Activated naive CD4-positive, alpha-beta T cell treated with anti-CD3 and anti-CD28 coated beads for 36 hours (primary cell): ENCODE measurements around the gene NOS1AP. TPM values are rescaled to one million over a fixed set of nuclear protein-coding genes. Genes with fewer than 3 reads are reported as not detected.

Experiments
- CTCF ChIA-PET: fragments of 350-600 bp; sonication (Branson Sonifier 250); formaldehyde crosslinking; loops from one replicate; lab custom pipeline; 2021; ENCODE audit warnings: antibody characterized with exemption; lab: Charles Lee
- DNase-seq: peaks from one replicate; pipeline ENCODE4 v3.0.0-alpha.2; 2020
- H3K27ac Mint-ChIP-seq: one replicate; pipeline ENCODE4 v1.8.0; 2021; ENCODE audit warnings: mild to moderate bottlenecking, mixed read lengths
- H3K27me3 Mint-ChIP-seq: one replicate; pipeline ENCODE4 v1.8.0; 2021; ENCODE audit warnings: low read depth, mixed read lengths
- H3K36me3 Mint-ChIP-seq: one replicate; pipeline ENCODE4 v1.8.0; 2021; ENCODE audit warnings: low read depth, mixed read lengths
- H3K4me1 Mint-ChIP-seq: one replicate; pipeline ENCODE4 v1.8.0; 2021; ENCODE audit warnings: low read depth, mixed read lengths
- H3K4me3 Mint-ChIP-seq: one replicate; pipeline ENCODE4 v1.8.0; 2021; ENCODE audit warnings: mild to moderate bottlenecking, moderate library complexity, mixed read lengths
- H3K9me3 Mint-ChIP-seq: one replicate; pipeline ENCODE4 v1.8.0; 2021; ENCODE audit warnings: mixed read lengths
- intact Hi-C: fragments of 100-400 bp; cut with micrococcal nuclease; formaldehyde crosslinking; loops from one replicate; pipeline ENCODE4 v1.15.1; 2023
- total RNA-seq, 2 experiments: library from RNA; stranded (reverse); gene quantifications; one replicate each; pipeline ENCODE4 v1.2.3, GENCODE V29; 2021

Gene NOS1AP
- total RNA-seq, 2 experiments from 2014 or later: 0.33 to 0.42 TPM

DNA sequence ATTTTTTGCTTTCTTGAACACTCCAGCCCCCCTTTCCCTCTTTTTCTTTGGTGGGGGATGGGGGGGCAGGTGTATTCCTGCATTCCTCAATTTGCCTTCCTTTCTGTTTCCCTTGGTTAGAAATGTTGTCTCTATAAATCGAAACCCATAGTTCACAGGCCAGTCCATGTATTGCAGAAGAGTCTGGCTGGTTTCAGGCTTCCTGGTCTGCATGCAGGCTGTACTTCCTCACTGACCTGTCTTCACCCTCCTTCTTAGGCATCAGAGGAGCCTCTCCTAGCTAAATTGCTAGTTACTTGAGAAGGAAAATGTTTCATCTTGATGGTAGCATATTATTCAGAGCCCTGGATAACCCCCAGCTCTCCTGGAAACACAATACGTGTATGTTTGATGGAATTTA, 167.1 kb downstream of the NOS1AP start:
- intact Hi-C loops: no loop called here
- CTCF ChIA-PET: no interaction called here
- Mint-ChIP-seq H3K27me3 (peaks cover 31% of the 10 kb centered on the region), H3K4me1 (no peaks in the 10 kb centered on the region), H3K4me3 (no peak overlapping the region), H3K9me3 (no peaks in the 10 kb centered on the region), H3K36me3 (no peaks in the 10 kb centered on the region), H3K27ac (no peak overlapping the region)
- DNase-seq: no peak

DNA sequence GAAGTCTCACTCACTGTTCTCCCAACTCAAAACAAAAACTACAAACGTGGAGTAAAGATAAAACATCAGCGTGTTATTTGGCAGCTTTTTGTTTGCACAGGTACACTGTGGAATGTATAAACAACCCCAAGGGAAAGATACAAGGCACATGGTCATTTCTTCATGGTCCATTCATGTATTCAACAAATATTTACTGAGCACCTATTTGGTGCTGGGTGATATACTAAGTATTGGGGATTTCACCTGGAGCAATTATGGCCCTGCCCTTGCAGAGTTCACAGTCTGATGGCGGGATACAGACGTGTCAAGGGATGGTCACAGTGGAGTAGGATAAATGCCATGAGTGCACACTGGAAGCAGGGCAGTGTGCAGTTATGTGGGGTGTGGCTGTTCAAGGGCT, 171.1 kb downstream of the NOS1AP start:
- CTCF ChIA-PET: no interaction called here
- H3K27ac Mint-ChIP-seq: no peak overlapping the region
- intact Hi-C loops: no loop called here
- no peaks in the 10 kb centered on the region for H3K4me1 Mint-ChIP-seq
- H3K36me3 Mint-ChIP-seq: no peaks in the 10 kb centered on the region
- no peaks in the 10 kb centered on the region for H3K9me3 Mint-ChIP-seq
- no peak overlapping the region for H3K4me3 Mint-ChIP-seq
- DNase-seq: no peak
- H3K27me3 Mint-ChIP-seq: peaks cover 27% of the 10 kb centered on the region

DNA sequence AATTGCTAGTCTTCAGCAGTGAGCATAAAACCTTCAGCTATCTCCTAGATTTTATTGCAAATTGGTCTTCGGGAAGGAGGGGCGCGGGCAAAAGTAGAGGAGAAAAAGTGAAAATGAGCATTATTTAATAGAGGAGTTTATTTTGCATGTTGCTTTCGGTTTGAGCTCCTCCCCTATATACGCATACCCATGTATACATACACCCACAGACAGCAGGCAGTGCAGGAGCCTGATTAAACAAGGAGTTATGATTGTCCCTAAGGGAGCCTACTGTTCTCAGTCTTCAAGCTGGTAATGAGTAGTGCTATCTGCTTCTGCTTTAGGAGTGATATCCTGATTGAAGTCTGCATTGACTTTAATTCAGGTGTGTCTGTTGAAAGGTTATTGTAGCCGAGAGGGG, 173.3 kb downstream of the NOS1AP start:
- Mint-ChIP-seq H3K36me3 (no peaks in the 10 kb centered on the region), H3K4me3 (no peak overlapping the region), H3K27ac (no peak overlapping the region), H3K9me3 (no peaks in the 10 kb centered on the region), H3K4me1 (no peaks in the 10 kb centered on the region), H3K27me3 (peaks cover 19% of the 10 kb centered on the region)
- intact Hi-C loops: no loop called here
- CTCF ChIA-PET: no interaction called here
- no peak for DNase-seq

DNA sequence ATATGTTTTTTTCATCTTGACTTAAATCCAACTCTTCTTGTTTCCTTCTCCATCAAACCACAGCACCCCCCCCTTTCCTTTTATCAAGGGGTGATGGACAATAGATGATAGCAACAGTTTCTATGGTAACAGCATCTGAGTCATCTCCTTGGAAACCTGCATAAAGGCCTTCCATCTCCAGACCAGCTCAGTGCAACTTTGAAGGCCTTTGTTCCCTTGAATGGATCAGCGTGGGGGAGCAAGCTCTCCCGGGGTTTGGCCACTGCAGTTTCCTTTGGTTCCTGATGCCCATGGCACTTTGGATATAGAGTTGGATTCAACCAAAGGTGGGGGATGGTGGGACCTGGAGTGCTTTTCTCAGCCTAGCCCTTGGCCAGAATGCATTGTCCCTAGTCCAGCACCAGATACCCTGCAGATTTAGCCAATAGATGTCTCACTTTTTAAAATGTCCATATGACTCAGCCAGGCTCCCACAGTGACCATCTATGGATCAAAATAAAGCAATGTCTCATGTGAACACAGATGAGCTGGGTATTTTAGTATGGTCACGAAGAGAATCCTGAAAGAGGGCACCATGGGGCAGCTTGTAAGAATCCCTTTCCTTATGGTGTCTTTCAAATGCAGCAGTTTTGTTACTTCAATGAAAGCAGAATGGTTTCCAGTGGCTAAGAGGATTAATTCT, 179.5 kb downstream of the NOS1AP start:
- H3K4me3 Mint-ChIP-seq: no peak overlapping the region
- no peak for DNase-seq
- H3K27me3 Mint-ChIP-seq: peaks cover 4% of the 10 kb centered on the region
- H3K9me3 Mint-ChIP-seq: no peaks in the 10 kb centered on the region
- no peaks in the 10 kb centered on the region for H3K4me1 Mint-ChIP-seq
- H3K27ac Mint-ChIP-seq: no peak overlapping the region
- intact Hi-C loops: no loop called here
- H3K36me3 Mint-ChIP-seq: no peaks in the 10 kb centered on the region
- CTCF ChIA-PET: no interaction called here

DNA sequence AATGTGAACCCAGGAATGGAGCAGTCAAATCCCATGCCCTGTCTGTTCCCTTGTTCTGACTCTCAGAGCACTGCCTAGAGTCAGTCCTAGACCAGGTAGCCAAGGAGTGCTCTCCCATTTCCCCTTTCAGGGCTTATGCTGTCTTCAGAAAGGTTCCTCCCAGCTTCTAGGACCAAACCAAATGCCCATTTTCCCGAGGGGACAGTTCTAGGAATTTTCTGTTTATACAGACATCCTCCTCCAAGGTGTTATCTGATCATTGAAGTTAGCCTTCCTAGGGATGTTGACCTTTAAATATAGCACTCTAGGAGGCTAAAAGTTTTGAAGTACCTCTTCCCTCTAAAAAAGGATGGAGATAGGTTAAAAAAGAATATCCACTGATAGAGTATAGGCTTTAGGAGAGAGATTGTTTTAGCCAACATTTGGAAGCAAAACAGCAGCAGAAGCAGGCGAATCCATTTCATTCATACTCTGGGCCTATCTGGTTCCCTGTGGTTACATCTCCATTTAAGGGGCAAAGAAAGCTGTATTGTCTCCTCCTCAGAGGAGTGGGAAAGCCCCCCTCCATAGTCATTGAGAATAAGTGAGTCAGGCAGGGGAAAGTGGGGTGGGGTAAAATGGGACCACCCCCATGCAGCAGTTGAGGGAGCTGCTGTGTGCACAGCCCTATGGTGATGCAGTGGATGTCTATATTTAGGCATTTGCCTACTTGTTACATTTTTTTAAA, 180.7 kb downstream of the NOS1AP start:
- H3K36me3 Mint-ChIP-seq: no peaks in the 10 kb centered on the region
- CTCF ChIA-PET: interaction anchor here (0.6 kb wide), 1 partner anchor 512 kb away, joined by 3 read pairs; no protein-coding TSS in a partner anchor
- no peak overlapping the region for H3K27ac Mint-ChIP-seq
- no peak overlapping the region for H3K4me3 Mint-ChIP-seq
- H3K27me3 Mint-ChIP-seq: peaks cover 2% of the 10 kb centered on the region
- DNase-seq: no peak
- no peaks in the 10 kb centered on the region for H3K4me1 Mint-ChIP-seq
- no peaks in the 10 kb centered on the region for H3K9me3 Mint-ChIP-seq
- intact Hi-C loops: no loop called here

DNA sequence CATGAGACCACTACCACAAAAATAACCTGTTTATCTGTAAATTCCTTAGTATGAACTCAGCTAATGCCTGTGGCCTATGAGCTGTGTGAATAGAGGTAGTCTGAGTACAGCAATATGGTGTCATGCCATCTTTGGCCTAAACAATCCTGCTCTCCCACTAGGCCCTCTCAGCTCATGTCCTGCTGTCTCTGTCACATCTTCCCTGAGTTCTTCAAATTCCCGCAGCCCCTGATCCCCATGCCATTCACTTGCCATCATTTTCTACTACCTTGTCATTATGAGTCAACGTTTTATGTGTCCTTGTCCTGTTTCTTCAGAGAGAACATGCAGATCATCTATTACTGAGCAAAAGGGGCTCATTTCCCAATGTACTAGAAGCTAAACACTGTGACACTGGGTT, 181.6 kb downstream of the NOS1AP start:
- H3K4me3 Mint-ChIP-seq: no peak overlapping the region
- H3K27ac Mint-ChIP-seq: no peak overlapping the region
- DNase-seq: no peak
- H3K9me3 Mint-ChIP-seq: no peaks in the 10 kb centered on the region
- peaks cover 2% of the 10 kb centered on the region for H3K27me3 Mint-ChIP-seq
- no peaks in the 10 kb centered on the region for H3K36me3 Mint-ChIP-seq
- intact Hi-C loops: no loop called here
- CTCF ChIA-PET: interaction anchor here (0.6 kb wide), 2 partner anchors 49 to 346 kb away, joined by 3 to 4 read pairs; no protein-coding TSS in a partner anchor
- no peaks in the 10 kb centered on the region for H3K4me1 Mint-ChIP-seq

DNA sequence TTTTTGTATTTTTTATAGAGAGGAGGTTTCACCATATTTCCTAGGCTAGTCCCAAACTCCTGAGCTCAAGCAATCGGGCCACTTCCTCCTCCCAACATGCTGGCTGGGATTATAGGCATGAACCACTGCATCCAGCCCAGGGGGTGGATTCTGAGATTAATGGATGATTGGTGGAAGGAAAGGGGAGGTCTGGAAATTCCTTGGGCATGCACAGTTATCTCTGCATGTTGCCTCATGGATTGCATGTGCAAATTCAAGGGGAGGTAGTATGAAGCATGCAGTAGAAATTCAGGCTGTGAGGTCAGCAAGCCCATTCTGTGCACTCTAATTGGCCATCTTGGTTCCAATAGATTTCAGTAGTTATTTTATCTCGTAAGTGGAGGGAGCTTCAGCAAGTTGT, 182.7 kb downstream of the NOS1AP start:
- H3K4me1 Mint-ChIP-seq: no peaks in the 10 kb centered on the region
- H3K36me3 Mint-ChIP-seq: no peaks in the 10 kb centered on the region
- peaks cover 8% of the 10 kb centered on the region for H3K27me3 Mint-ChIP-seq
- no peak overlapping the region for H3K4me3 Mint-ChIP-seq
- DNase-seq: no peak
- no peaks in the 10 kb centered on the region for H3K9me3 Mint-ChIP-seq
- H3K27ac Mint-ChIP-seq: no peak overlapping the region
- intact Hi-C loops: no loop called here
- CTCF ChIA-PET: no interaction called here

DNA sequence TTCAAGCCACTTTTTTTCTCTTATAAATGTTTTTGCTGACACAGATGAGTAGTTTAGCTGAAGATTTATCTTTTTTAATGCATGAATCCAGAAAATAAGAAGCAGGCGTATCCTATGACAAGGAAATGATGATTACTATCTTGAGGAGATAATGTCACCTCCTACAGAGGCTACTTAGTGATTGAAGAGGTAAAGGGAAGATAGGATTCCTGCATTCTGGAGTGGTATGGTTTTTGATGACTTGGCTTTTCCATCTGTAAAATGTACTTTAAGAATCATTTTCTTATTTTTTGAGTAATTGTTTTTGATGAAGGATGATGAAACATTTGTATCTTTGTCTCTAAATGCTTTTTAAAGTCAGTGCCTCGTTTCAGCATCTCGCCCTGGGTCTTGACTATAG, 184.3 kb downstream of the NOS1AP start:
- Mint-ChIP-seq H3K4me3 (no peak overlapping the region), H3K36me3 (no peaks in the 10 kb centered on the region), H3K9me3 (no peaks in the 10 kb centered on the region), H3K4me1 (no peaks in the 10 kb centered on the region), H3K27ac (no peak overlapping the region), H3K27me3 (peaks cover 10% of the 10 kb centered on the region)
- intact Hi-C loops: no loop called here
- DNase-seq: no peak
- CTCF ChIA-PET: no interaction called here

DNA sequence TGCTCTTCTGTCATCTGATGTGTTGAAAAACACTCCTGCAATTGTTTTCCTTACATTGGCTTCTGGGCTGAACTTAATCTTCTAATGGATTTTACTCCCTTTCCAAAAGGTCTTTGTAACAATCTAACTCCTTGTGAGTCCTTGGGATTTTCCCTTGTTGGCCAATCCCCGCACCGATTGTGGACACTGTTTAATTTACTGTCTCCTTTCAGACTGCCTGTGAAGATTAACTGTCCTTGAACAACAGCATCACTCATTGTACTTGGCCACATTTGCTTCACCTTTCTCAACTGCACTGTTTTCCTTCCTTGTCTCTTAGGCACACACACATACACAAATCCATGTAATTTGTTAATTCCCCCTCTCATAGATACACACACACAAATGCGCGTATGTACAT, 186.8 kb downstream of the NOS1AP start:
- intact Hi-C loops: no loop called here
- no peak overlapping the region for H3K27ac Mint-ChIP-seq
- H3K4me1 Mint-ChIP-seq: no peaks in the 10 kb centered on the region
- H3K9me3 Mint-ChIP-seq: no peaks in the 10 kb centered on the region
- peaks cover 10% of the 10 kb centered on the region for H3K27me3 Mint-ChIP-seq
- H3K4me3 Mint-ChIP-seq: no peak overlapping the region
- no peaks in the 10 kb centered on the region for H3K36me3 Mint-ChIP-seq
- no peak for DNase-seq
- CTCF ChIA-PET: no interaction called here

DNA sequence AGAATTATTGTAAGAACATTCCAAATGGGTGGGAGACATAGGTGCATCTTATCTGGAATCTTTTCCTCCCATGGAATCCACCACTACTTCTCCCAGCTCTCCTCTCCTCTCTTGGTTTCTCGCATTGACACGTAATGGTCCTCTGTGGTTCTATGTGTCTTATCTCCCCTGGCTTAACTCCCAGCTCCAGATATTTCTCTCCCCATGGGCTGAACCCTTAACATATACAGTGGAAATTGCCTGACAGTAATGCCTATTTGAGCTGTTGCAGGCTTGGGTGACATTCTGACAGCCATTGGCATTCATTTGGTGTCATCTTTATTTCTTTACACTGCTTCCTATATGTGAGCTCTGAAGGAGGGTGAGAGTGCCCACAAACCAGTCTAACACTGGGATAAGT, 188.9 kb downstream of the NOS1AP start:
- Mint-ChIP-seq H3K4me3 (no peak overlapping the region), H3K4me1 (no peaks in the 10 kb centered on the region), H3K27ac (no peak overlapping the region), H3K36me3 (no peaks in the 10 kb centered on the region), H3K9me3 (no peaks in the 10 kb centered on the region), H3K27me3 (peaks cover 13% of the 10 kb centered on the region)
- CTCF ChIA-PET: no interaction called here
- DNase-seq: no peak
- intact Hi-C loops: no loop called here

DNA sequence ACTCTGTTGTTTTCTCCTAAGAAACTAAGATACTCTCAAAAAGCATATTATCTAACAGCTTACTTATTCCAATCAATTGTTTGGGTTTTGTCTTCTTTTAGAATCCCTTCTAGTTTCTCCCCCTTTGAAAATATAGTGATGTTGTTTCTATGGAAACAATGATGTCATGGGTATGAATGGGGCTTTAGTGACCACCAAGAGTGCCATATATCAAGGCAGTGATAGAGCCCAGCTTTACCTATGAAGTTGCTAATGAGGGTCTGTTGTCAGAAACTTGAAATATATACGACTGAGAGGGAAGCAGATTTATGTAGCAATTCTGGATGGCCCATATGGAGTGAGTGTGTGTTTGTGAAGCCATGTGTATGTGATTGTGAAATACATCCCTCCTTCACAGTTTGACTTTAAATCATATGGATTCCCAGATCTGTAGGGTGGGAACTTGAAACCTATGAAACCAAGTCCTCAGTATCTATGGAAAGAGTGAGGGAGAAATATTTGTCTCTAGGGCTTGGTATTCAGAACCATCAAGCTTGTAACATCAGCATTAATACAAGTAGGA, 190.5 kb downstream of the NOS1AP start:
- Mint-ChIP-seq H3K27me3 (peaks cover 13% of the 10 kb centered on the region), H3K36me3 (no peaks in the 10 kb centered on the region), H3K4me3 (no peak overlapping the region), H3K27ac (no peak overlapping the region), H3K4me1 (no peaks in the 10 kb centered on the region), H3K9me3 (no peaks in the 10 kb centered on the region)
- CTCF ChIA-PET: no interaction called here
- intact Hi-C loops: no loop called here
- DNase-seq: no peak

DNA sequence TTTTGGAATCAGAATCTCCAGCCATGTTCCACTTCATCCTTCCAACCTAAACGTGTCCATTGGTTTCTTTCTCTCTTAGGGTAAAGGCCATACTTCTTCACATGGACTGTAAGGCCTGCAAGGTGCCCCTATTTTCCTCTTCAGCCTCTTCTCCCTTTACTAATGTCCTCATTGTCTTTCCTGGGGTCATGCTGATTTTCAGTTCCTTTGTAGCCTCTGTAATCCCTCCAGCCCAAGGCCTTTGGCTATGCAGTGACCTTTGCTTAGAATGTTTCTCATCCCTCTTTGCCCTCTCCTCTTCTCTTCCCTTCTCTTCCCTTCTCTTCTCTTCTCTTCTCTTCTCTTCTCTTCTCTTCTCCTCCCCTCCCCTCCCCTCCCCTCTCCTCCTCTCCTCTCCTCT, 194.6 kb downstream of the NOS1AP start:
- Mint-ChIP-seq H3K4me1 (no peaks in the 10 kb centered on the region), H3K27me3 (peaks cover 4% of the 10 kb centered on the region)

DNA sequence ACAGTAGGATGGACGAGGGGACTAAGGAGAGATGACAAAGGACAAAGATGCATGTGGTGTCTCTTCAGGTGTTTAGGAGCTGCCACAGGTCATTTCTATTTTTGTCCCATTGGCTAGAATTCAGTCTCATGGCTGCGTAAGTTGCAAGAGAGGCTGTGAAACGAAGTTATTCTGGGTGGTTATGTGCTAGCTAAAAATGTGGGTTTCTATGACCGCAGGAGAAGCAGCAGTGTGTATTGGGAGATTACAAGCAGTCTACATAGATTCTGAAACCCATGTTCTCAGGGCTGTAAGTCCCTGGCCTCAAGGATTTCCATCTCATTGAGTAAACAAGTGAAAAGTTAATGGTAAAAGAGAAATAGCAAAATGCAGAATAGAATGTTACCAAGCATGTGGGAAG, 196.5 kb downstream of the NOS1AP start:
- CTCF ChIA-PET: no interaction called here

More for the DNA sequence above, 194.6 kb downstream of the NOS1AP start:
- DNase-seq: no peak
- intact Hi-C loops: no loop called here
- Mint-ChIP-seq H3K27ac (no peak overlapping the region), H3K4me3 (no peak overlapping the region), H3K9me3 (no peaks in the 10 kb centered on the region), H3K36me3 (no peaks in the 10 kb centered on the region)
- CTCF ChIA-PET: no interaction called here

More for the DNA sequence above, 196.5 kb downstream of the NOS1AP start:
- Mint-ChIP-seq H3K4me1 (no peaks in the 10 kb centered on the region), H3K4me3 (no peak overlapping the region), H3K27ac (no peak overlapping the region), H3K36me3 (no peaks in the 10 kb centered on the region), H3K9me3 (no peaks in the 10 kb centered on the region), H3K27me3 (peaks cover 5% of the 10 kb centered on the region)
- no peak for DNase-seq
- intact Hi-C loops: no loop called here
